Endothelial cell of umbilical vein (primary cell): ENCODE measurements around the gene PLPP1.

ENCODE experiments used
- EZH2 ChIP-seq: IDR thresholded peaks from 2 replicates; pipeline ENCODE4 v1.6.1; 2012; ENCODE audit warnings: borderline replicate concordance, low read depth, mild to moderate bottlenecking, moderate library complexity, low read length, inconsistent platforms; ENCODE audit not compliant: severe bottlenecking
- FOS ChIP-seq: IDR thresholded peaks from 2 replicates; pipeline ENCODE4 v1.6.1; 2011; ENCODE audit warnings: mild to moderate bottlenecking, low read length, moderate library complexity, borderline replicate concordance; ENCODE audit not compliant: insufficient read depth
- GATA2 ChIP-seq: IDR thresholded peaks from 2 replicates; pipeline ENCODE4 v1.7.0; 2011; ENCODE audit warnings: low read depth, mild to moderate bottlenecking, moderate library complexity, mixed read lengths, low read length; ENCODE audit not compliant: insufficient read length, insufficient read depth
- JUN ChIP-seq: IDR thresholded peaks from 2 replicates; pipeline ENCODE4 v1.6.1; 2011; ENCODE audit warnings: borderline replicate concordance, low read depth; ENCODE audit not compliant: insufficient read length, insufficient read depth
- MYC ChIP-seq: IDR thresholded peaks from one replicate; pipeline ENCODE4 v1.6.1; 2011; ENCODE audit warnings: mild to moderate bottlenecking, low read depth, low read length
- POLR2A ChIP-seq: IDR thresholded peaks from 2 replicates; pipeline ENCODE4 v1.6.1; 2012; ENCODE audit warnings: low read depth, mild to moderate bottlenecking, control low read depth, low read length
- POLR2AphosphoS5 ChIP-seq: IDR thresholded peaks from 2 replicates; pipeline ENCODE4 v1.6.1; 2012; ENCODE audit warnings: low read depth, mild to moderate bottlenecking, control low read depth, low read length, moderate library complexity; ENCODE audit not compliant: insufficient read depth
- TF ChIP-seq, protein P1 (sequence below): IDR thresholded peaks from 2 replicates; pipeline ENCODE4 v1.6.1; 2011; ENCODE audit not compliant: insufficient read depth, insufficient read length
- TF ChIP-seq, protein P2 (sequence below), 2 donors: IDR thresholded peaks; 1 replicate in 1 of 2; 2 replicates in 1 of 2; pipeline ENCODE4 v1.5.1; 2011; ENCODE audit warnings: low read length in 2 of 2, mild to moderate bottlenecking in 2 of 2, moderate library complexity in 2 of 2, control low read depth in 1 of 2, inconsistent platforms in 1 of 2, low read depth in 1 of 2; ENCODE audit not compliant: insufficient read depth in 1 of 2; ENCODE audit errors: extremely low read depth in 1 of 2

DNA sequence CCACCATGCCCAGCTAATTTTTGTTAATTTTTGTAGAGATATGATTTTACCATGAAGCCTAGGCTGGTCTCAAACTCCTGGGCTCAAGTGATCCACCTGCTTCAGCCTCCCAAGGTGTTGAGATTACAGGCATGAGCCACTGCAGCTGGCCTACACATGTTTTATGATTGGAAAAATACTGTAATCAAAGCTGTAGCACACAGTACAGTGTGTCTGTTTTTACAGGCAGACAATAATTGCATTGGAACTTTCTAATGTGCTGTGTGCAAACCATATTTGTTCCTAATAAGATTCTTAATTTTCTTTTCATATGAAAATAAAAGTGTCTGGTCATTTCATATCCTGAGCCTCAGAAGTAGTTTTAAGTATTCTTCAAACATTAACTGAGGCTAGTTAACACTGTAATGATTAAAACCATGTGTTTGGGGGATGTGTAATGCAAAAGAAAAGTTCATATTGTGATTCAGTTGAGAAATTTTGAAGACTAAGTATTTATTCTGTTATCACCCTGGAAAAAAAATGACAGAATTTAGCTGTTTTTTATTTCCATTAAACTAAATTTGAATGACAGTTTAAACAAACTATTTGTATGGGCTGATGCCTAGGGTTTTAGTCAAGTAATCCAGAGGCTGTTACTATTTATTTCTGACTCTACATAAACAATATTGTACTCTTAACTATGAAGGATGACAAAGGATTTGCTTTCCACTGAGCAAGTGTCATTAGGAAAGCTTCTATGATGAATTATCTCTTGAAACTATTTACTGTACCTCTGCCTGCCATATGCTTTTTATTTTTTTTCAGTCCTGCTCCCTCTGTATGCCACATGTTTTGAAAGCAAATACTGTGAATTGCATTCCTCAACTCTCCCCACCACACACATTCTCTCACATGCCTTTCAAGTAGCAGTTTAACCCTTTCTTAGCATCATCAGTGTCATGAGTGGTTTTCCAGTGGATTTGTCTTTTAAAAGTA lies 115.5 kb downstream of the PLPP1 start:
- TF ChIP-seq, protein P1, sequence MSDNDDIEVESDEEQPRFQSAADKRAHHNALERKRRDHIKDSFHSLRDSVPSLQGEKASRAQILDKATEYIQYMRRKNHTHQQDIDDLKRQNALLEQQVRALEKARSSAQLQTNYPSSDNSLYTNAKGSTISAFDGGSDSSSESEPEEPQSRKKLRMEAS = no peak
- TF ChIP-seq, protein P2, sequence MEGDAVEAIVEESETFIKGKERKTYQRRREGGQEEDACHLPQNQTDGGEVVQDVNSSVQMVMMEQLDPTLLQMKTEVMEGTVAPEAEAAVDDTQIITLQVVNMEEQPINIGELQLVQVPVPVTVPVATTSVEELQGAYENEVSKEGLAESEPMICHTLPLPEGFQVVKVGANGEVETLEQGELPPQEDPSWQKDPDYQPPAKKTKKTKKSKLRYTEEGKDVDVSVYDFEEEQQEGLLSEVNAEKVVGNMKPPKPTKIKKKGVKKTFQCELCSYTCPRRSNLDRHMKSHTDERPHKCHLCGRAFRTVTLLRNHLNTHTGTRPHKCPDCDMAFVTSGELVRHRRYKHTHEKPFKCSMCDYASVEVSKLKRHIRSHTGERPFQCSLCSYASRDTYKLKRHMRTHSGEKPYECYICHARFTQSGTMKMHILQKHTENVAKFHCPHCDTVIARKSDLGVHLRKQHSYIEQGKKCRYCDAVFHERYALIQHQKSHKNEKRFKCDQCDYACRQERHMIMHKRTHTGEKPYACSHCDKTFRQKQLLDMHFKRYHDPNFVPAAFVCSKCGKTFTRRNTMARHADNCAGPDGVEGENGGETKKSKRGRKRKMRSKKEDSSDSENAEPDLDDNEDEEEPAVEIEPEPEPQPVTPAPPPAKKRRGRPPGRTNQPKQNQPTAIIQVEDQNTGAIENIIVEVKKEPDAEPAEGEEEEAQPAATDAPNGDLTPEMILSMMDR (IDR thresholded peaks at IDR 0.05; ENCODE audit: extremely low read depth in 1 of 2, insufficient read depth in 1 of 2, low read depth in 1 of 2, low read length in 2 of 2) = no peak
- TF ChIP-seq POLR2A = no peak
- no peak for TF ChIP-seq EZH2
- TF ChIP-seq MYC = no peak
- TF ChIP-seq JUN = no peak
- no peak for TF ChIP-seq GATA2
- TF ChIP-seq POLR2AphosphoS5 = no peak
- TF ChIP-seq FOS = no peak
